Activated CD4-positive, alpha-beta T cell treated with anti-CD3 and anti-CD28 coated beads for 48 hours (primary cell): ENCODE measurements around the gene FNDC3B.

ENCODE experiments used
- DNase-seq: peaks from one replicate; pipeline ENCODE4 v3.0.0-alpha.2; 2020

Gene FNDC3B

DNA sequence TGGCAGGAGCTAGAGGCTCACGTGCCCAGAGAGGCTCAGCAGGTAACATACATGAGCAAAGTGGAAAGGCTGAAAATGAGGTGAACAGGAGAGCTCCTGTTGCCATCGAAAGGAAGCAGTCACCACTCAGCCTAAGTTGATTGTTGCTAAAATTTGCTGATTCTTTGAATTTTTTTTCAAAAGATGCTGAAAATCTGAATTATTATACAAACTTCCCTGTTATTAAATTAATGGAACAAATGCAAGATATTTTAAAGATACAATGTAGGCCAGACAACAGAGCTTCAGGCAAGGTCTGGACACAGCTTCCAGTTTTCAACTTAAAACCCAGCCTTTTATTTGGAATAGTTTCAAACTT lies 257.6 kb downstream of the FNDC3B start:
- no peak for DNase-seq

DNA sequence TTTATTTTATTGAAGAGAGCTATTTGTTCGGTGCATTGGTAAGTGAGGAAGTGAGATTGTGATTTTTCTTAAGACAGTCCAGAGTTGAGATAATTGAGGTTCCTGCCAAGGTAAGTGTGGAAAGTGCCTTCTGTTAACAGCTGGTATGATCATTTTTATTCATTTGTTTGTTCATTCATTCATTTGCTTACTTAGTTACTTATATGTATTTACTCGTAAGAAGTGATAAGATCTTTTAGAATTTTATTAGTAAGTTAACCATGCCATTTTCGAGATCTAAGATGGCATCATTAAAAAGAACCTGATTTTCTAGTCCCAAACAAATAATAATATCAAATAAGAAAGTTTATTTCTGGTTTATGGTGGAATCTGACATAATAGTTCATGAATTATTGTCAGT lies 258.9 kb downstream of the FNDC3B start:
- no peak for DNase-seq

GRCh38 chr3:172300187-172300586 lies 260.8 kb downstream of the FNDC3B start:
- no peak for DNase-seq

GRCh38 chr3:172300862-172301261 lies 261.5 kb downstream of the FNDC3B start:
- DNase-seq, result no peak

- DNase-seq, result no peak
Measured at GRCh38 chr3:172302203-172302602, 262.8 kb downstream of the FNDC3B start.

- DNase-seq, result no peak
Measured at GRCh38 chr3:172303181-172303580, 263.8 kb downstream of the FNDC3B start.

GRCh38 chr3:172303941-172304558 lies 264.7 kb downstream of the FNDC3B start:
- no peak for DNase-seq

GRCh38 chr3:172305552-172305951 lies 266.2 kb downstream of the FNDC3B start:
- no peak for DNase-seq

- DNase-seq, result no peak
Measured at GRCh38 chr3:172305974-172306373, 266.6 kb downstream of the FNDC3B start.

DNA sequence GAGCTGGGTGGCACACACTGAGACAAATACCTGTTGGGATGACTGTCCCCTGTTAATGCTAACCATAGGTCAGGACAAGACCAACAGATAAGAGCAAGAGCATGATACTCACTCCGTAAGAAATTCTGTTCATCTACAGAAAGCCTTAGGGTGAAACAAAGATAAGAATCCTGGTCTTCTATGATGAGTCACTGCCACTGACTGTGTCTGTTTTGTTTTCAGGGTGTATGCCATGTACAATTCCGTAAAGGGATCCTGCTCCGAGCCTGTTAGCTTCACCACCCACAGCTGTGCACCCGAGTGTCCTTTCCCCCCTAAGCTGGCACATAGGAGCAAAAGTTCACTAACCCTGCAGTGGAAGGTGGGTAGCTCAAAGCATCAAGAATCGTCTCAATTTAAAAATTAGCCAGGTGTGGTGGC lies 267.8 kb downstream of the FNDC3B start:
- no peak for DNase-seq

DNA sequence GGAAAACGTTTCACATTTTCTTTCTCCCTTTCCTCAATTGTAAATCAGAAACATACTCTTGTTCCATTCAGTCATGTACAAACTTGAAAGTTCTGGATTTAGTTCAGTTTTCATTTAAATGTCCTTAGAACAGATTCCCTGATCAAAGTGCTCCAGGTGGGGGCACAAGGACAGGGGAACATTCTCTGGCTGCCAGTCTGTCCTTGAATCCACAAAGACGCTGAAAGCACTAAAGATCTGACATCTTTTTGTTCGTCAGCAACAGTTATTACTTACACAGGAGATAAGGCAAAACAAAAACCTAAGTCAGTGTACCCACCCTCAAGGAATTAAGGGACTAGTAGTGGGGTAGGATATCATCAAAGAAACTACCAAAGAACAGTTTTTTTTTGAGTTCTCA lies 269.7 kb downstream of the FNDC3B start:
- DNase-seq, result no peak

GRCh38 chr3:172309741-172310427 lies 270.5 kb downstream of the FNDC3B start:
- DNase-seq, result no peak

- DNase-seq, result no peak
Measured at GRCh38 chr3:172310428-172310760, 271.0 kb downstream of the FNDC3B start.

- DNase-seq, result no peak
Measured at GRCh38 chr3:172311217-172311616, 271.8 kb downstream of the FNDC3B start.

- DNase-seq, result no peak
Measured at GRCh38 chr3:172312001-172312400, 272.6 kb downstream of the FNDC3B start.

DNA sequence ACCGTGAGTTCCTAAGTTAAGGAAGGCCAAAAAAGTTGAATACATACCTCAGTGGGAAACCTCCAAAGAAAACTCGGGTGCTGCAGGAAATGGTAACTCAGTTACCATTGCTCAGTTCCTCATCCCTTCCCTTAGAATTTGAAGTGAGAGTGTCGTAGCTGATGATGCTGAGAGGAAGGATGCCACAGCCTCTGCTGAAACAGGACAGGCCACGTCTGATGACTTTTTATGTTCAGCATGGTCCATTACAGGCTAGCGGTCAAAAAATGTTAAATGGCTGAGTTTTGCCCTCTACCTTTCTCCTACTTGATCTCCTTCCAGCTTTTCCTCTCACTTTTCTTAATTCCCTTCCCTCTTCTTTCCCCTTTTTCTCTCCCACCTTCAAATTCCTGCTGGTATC lies 273.3 kb downstream of the FNDC3B start:
- DNase-seq, result no peak

GRCh38 chr3:172313671-172314070 lies 274.3 kb downstream of the FNDC3B start:
- no peak for DNase-seq

DNA sequence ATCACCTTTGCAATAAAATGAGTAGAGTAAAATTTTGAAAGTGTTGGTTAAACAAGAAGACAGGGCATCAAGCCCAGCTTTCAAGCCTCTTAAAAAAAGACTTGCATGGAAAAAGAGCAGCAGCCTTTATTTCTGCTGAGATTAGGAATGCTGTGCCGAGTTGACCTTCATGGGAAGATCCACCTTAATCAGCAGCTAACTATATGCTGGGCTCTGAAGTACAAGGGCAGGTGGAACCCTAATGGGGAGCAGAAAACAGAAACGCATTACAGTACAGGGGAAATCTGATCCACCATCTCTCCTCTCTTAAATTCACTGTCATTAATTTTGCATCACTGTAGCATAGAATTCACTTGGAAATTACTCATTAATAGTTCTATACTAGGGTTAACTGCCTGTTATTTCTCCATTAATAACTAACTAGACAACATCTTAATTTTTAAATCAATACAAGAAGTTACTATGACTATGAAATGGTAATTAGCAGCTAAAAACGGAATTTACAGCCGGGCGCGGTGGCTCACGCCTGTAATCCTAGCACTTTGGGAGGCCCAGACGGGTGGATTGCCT lies 275.3 kb downstream of the FNDC3B start:
- DNase-seq, result no peak

DNA sequence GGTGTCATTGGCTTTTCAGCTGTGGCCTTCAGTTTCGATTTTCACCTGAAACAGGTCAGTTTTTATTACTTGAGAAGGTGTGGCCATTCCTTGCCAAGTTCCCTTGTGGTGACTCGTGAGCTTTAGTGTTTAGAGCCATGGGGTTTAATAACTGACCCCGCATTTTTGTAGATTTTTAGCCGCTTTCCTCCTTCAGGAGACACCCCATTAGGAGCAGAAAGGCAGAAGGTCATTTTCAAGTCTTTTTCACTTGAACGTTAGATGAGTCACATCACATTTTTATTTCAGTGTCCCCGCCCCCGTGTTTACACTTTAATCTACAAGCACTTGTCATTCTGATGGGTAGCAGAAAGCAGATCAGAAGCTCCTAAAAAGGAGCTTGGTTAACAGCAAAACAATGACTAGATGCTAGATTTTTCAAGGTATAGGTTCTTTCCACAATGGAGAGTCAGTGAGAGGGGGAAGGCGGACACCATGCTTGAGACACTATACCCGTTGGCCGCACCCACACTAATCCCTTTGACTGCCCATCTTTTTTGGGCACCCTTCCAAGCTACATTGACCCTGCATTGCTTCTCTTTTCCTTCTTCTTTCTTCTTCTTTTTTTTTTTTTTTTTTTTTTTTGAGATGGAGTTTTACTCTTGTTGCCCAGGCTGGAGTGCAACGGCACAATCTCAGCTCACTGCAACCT lies 276.2 kb downstream of the FNDC3B start:
- no peak for DNase-seq

DNA sequence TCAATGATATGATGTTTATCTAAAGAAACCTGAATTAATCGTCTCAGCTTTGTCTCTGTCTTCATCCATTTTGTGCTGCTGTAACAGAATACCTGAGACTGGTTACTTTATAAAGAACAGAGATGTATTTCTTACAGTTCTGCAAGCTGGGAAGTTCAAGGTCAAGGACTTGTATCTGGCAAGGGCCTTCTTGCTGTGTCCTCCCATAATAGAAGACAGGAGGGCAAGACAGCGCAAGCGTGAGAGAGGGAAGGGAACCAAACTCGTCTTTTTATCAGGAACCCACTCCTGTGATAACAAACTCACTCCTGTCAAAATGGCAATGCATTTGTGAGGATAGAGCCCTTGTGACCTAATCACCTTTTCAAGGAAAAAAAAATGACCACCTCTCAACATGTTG lies 277.4 kb downstream of the FNDC3B start:
- no peak for DNase-seq

DNA sequence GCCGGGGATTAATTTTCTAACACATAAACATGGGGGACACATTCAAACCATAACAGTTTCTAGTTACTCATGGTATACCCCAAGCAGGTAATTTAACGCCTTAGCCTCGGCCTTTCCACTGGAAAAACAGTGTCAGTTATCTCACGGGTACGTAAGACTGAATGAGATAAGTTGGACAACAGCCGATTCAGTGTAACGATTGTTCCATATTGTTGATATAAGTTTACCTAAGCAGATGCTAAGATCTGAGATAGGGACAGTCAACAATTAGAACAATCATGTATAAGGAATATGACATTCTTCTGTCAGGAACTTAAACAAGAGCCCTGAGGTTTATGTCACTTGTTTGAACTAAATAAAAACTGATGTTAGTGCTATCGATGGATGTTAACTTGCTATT lies 278.1 kb downstream of the FNDC3B start:
- no peak for DNase-seq

- DNase-seq, result no peak
Measured at GRCh38 chr3:172317984-172318383, 278.6 kb downstream of the FNDC3B start.

DNA sequence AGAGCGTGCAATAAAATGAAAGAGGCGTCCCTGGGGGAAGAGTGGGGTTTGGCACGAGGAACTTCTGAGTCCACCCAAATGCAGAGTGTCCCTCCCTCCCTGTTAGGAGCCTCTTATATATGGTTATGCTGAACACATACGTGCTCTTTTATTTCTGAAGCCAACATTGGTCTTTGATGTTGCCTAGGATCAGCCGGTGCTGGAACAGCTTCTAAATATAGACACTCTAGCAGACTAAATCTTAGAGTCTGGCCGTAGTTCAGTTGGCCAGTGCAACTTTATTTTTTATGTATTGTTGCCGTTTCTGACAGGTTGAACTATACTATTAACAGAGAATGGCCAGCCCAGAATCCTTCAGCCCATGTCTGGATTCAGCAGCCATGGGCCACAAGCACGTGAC lies 280.2 kb downstream of the FNDC3B start:
- DNase-seq, result no peak

DNA sequence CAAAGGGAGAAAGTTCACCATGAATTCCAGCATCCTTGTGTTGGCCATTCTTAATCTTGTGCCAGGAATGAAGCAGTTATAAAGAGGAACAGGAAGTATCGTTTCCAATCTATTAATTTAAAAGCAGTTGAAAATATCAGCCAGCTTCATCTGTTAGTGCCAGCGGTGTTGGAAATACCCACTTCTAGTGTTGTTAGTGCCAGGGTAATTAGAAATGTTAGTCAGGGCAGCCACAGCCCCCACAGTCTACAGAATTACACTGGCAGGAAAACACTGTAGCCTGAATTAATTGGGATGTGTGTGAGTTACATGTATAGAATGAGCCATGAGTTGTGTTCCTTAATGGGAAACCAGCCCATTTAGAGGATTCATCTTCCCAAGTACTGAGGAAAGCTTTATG lies 281.1 kb downstream of the FNDC3B start:
- DNase-seq, result no peak
